Measurements from ENCODE around the gene PLA2G15. TPM values are rescaled to one million over a fixed set of nuclear protein-coding genes. Genes with fewer than 3 reads are reported as not detected.

The PLA2G15 gene
- polyA plus RNA-seq, 2 of the 4 experiments (the other 2 are of a cell fraction): 4.8 to 8.7 TPM

DNA sequence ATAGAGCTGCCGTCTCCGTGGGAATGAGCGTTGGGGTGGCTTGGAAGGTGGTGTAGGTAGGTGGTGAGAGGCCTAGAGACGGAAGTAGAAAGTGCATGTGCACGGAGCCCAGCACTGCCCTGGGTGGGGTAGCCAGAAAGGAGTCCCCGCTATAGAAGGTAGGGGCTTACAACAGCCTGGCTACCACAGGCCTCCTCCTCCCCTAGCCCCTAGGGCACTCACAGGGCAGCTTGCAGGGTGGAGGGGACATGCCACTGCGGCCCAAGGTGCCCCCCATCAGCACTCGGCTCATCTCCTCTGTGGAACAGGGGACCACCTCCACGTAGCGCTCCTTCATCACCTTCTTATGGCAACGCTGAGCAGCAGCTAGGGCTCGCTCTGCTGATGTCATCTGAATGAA lies 14.2 kb upstream of the PLA2G15 start:
- no peak overlapping the region for H3K27ac ChIP-seq
- POLR2A ChIA-PET: no interaction called here
- TF ChIP-seq PHF8 (IDR thresholded peaks at IDR 0.05; ENCODE audit: borderline replicate concordance, low read depth) (no peak), RAD21 (conservative IDR thresholded peaks at IDR 0.05 in 1 of 2, IDR thresholded peaks at IDR 0.05 in 1 of 2) (no peak), MAZ (IDR thresholded peaks at IDR 0.05; ENCODE audit: borderline replicate concordance, low read depth, low read length) (no peak), ZC3H11A (IDR thresholded peaks at IDR 0.05) (no peak), JUNB (IDR thresholded peaks at IDR 0.05) (no peak), CHD4 (IDR thresholded peaks at IDR 0.05; ENCODE audit: borderline replicate concordance) (no peak), HEYL (CRISPR knock-in tag; IDR thresholded peaks at IDR 0.05) (no peak), JUN (IDR thresholded peaks at IDR 0.05) (no peak), ESRRA (IDR thresholded peaks at IDR 0.05; ENCODE audit: borderline replicate concordance, low read length) (no peak)
- TF ChIP-seq, protein P1, sequence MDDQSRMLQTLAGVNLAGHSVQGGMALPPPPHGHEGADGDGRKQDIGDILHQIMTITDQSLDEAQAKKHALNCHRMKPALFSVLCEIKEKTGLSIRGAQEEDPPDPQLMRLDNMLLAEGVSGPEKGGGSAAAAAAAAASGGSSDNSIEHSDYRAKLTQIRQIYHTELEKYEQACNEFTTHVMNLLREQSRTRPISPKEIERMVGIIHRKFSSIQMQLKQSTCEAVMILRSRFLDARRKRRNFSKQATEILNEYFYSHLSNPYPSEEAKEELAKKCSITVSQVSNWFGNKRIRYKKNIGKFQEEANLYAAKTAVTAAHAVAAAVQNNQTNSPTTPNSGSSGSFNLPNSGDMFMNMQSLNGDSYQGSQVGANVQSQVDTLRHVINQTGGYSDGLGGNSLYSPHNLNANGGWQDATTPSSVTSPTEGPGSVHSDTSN (IDR thresholded peaks at IDR 0.05): no peak
- ATAC-seq (no peak), FAIRE-seq (no peak), DNase-seq (ENCODE audit: low read depth in 1 of 2, low spot score in 1 of 2) (no peak)
- H3K4me2 ChIP-seq: no peak overlapping the region
- 91% methylated on average over 12 of the region's 12 CpGs for WGBS (ENCODE audit: missing lambda C conversion rate)
- CTCF ChIA-PET: interaction anchor here (1.0 to 2.5 kb wide), 10 partner anchors 8 to 241 kb away, joined by 3 to 25 read pairs (median 6); no protein-coding TSS in a partner anchor
- peaks cover 9% of the 10 kb centered on the region; the same call in 2 of the 3 replicates for H3K4me1 ChIP-seq
- no peaks in the 10 kb centered on the region for H3K9me3 ChIP-seq
- no peak overlapping the region for H3K4me3 ChIP-seq

DNA sequence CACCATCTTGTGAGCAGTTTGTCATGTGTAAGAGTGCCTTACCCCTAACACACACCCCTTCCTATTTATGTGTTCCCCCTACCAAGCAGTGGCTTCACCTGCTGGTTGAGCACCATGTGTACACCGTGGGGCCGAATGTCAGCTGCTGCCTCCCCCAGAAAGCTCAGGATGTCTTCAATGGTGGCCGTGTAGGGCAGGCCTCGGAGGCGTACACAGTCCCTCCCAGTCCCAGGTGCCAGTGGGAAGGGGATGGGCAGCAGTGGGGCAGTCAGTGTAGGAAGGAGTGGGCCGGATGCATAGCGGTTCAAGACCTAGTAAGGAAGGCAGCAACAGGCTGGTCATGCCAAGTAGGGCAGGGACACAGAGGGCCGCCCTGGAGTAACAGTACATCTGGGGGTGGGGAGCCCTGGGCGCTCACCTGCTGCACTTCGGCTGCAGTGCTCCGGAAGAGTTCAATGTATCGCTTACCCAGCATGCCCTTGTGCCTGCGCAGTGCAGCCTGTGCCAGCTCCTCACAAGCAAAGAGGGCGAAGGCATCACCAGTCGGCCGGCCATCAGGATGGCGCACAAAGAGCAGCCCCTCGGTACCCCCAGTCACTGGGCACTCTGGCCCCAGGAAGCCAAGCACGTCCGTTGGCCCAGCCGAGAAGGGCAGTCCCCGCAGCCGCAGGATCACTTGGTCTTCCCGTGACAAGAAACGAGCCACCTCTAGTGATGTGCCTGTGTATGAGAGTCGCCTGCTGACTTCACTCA lies 13.6 kb upstream of the PLA2G15 start:
- ATAC-seq: no peak
- Histone ChIP-seq H3K9me3 (no peaks in the 10 kb centered on the region), H3K4me3 (no peak overlapping the region), H3K4me1 (peaks cover 10% of the 10 kb centered on the region; the same call in 2 of the 3 replicates), H3K4me2 (no peak overlapping the region), H3K27ac (no peak overlapping the region)
- TF ChIP-seq NR3C1 (IDR thresholded peaks at IDR 0.05): no peak
- TF ChIP-seq, protein P2, sequence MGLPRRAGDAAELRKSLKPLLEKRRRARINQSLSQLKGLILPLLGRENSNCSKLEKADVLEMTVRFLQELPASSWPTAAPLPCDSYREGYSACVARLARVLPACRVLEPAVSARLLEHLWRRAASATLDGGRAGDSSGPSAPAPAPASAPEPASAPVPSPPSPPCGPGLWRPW (IDR thresholded peaks at IDR 0.05): no peak
- TF ChIP-seq TP53 (CRISPR knock-in tag; IDR thresholded peaks at IDR 0.05): no peak
- no peak for TF ChIP-seq HDAC2 (IDR thresholded peaks at IDR 0.05)
- no peak for TF ChIP-seq NPAS2 (CRISPR knock-in tag; IDR thresholded peaks at IDR 0.05; ENCODE audit: borderline replicate concordance)
- no peak for TF ChIP-seq JUN (IDR thresholded peaks at IDR 0.05)
- no peak for TF ChIP-seq FOSB (CRISPR knock-in tag; IDR thresholded peaks at IDR 0.05)
- no peak for TF ChIP-seq FOXS1 (CRISPR knock-in tag; IDR thresholded peaks at IDR 0.05)
- no peak for TF ChIP-seq HOXB13 (CRISPR knock-in tag; IDR thresholded peaks at IDR 0.05; ENCODE audit: low read depth)
- TF ChIP-seq, protein P3, sequence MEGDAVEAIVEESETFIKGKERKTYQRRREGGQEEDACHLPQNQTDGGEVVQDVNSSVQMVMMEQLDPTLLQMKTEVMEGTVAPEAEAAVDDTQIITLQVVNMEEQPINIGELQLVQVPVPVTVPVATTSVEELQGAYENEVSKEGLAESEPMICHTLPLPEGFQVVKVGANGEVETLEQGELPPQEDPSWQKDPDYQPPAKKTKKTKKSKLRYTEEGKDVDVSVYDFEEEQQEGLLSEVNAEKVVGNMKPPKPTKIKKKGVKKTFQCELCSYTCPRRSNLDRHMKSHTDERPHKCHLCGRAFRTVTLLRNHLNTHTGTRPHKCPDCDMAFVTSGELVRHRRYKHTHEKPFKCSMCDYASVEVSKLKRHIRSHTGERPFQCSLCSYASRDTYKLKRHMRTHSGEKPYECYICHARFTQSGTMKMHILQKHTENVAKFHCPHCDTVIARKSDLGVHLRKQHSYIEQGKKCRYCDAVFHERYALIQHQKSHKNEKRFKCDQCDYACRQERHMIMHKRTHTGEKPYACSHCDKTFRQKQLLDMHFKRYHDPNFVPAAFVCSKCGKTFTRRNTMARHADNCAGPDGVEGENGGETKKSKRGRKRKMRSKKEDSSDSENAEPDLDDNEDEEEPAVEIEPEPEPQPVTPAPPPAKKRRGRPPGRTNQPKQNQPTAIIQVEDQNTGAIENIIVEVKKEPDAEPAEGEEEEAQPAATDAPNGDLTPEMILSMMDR (IDR thresholded peaks at IDR 0.05): no peak
- no peak for TF ChIP-seq MYC (IDR thresholded peaks at IDR 0.05; ENCODE audit: borderline replicate concordance, low read length)
- ChIA-PET POLR2A (no interaction called here), CTCF (interaction anchor here (1.0 to 2.5 kb wide), 9 partner anchors 9 to 241 kb away, joined by 3 to 25 read pairs (median 7); no protein-coding TSS in a partner anchor)
- 94% methylated on average over 21 of the region's 26 CpGs for WGBS (ENCODE audit: missing lambda C conversion rate)
- no peak for DNase-seq (ENCODE audit: low read depth in 1 of 2, low spot score in 1 of 2)
- FAIRE-seq: no peak

DNA sequence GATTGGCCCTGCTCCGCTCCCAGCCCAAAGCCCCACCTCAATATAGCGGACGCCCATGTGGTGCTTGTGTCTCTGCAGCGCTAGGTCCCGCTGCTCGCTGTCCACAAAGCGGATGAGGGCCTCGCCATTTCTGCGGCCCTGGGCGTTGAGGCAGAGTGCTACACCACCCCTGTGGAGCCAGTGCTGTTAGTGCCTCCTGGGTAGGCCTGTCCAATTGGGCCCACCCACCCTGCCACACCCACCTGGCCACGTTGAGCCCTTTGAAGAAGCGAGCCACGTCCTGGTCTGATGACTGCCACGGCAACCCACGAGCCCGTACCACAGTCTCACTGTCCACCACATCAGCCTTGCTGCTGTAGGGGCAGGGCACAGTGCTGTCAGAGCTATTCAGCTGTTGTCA lies 12.8 kb upstream of the PLA2G15 start:
- H3K4me1 ChIP-seq: peaks cover 15% of the 10 kb centered on the region
- FAIRE-seq: no peak
- H3K4me3 ChIP-seq: no peak overlapping the region
- CTCF ChIA-PET: interaction anchor here (0.5 to 1.5 kb wide), 3 partner anchors 156 to 825 kb away, joined by 3 to 4 read pairs (median 3); no protein-coding TSS in a partner anchor
- no peak for TF ChIP-seq CBX2 (IDR thresholded peaks at IDR 0.05; ENCODE audit: borderline replicate concordance, low read depth)
- TF ChIP-seq, protein P1 (IDR thresholded peaks at IDR 0.05): no peak
- TF ChIP-seq, protein P4, sequence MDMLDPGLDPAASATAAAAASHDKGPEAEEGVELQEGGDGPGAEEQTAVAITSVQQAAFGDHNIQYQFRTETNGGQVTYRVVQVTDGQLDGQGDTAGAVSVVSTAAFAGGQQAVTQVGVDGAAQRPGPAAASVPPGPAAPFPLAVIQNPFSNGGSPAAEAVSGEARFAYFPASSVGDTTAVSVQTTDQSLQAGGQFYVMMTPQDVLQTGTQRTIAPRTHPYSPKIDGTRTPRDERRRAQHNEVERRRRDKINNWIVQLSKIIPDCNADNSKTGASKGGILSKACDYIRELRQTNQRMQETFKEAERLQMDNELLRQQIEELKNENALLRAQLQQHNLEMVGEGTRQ (IDR thresholded peaks at IDR 0.05): no peak
- H3K4me2 ChIP-seq: no peak overlapping the region
- no peak for DNase-seq (ENCODE audit: low read depth in 1 of 2, low spot score in 1 of 2)
- POLR2A ChIA-PET: no interaction called here
- H3K9me3 ChIP-seq: no peaks in the 10 kb centered on the region
- WGBS (ENCODE audit: missing lambda C conversion rate): 97% methylated on average over 15 of the region's 16 CpGs
- ATAC-seq: no peak
- no peak overlapping the region for H3K27ac ChIP-seq
